ENCODE results near the gene IZUMO1. TPM values are rescaled to one million over a fixed set of nuclear protein-coding genes. Genes with fewer than 3 reads are reported as not detected.
A peak's percentile ranks its signal among the peaks of the same experiment; 100 is the strongest.

IZUMO1 gene
- total RNA-seq, 1 donor from 2014 or later = 0.19 TPM

- peak overlapping the region; percentile 81 for H3K4me3 Mint-ChIP-seq
- no peak overlapping the region for H3K27ac Mint-ChIP-seq
- Histone ChIP-seq H3K4me2 (peak overlapping the region; percentile 76), H3F3A (ENCODE audit: low read depth) (peaks cover 28% of the 10 kb centered on the region), H2AFZ (replicated peaks) (no peak overlapping the region), H3K27me3 (peaks cover 8% of the 10 kb centered on the region), H3K9me3 (ENCODE audit: low read depth) (no peaks in the 10 kb centered on the region), H3K27ac (no peak overlapping the region), H3K9ac (no peak overlapping the region), H3K36me3 (no peaks in the 10 kb centered on the region), H3K4me3 (peak overlapping the region; percentile 61), H3K4me1 (peaks cover 12% of the 10 kb centered on the region), H3K79me2 (ENCODE audit: low read depth) (no peaks in the 10 kb centered on the region), H4K20me1 (ENCODE audit: low read depth) (no peaks in the 10 kb centered on the region)
- peaks cover 3% of the 10 kb centered on the region for H3K36me3 Mint-ChIP-seq
- H3K9me3 Mint-ChIP-seq = peaks cover 3% of the 10 kb centered on the region
- peaks cover 18% of the 10 kb centered on the region for H3K27me3 Mint-ChIP-seq (ENCODE audit: insufficient read depth, low read depth)
- no peak for TF ChIP-seq EZH2 (IDR thresholded peaks at IDR 0.05)
- no peak for TF ChIP-seq EZH2phosphoT487 (IDR thresholded peaks at IDR 0.05)
- no peak for TF ChIP-seq CTCF (IDR thresholded peaks at IDR 0.05)
- no peak for DNase-seq (ENCODE audit: low spot score)
- peaks cover 21% of the 10 kb centered on the region for H3K4me1 Mint-ChIP-seq
Observed at GRCh38 chr19:48734625-48735024, 12.1 kb downstream of the IZUMO1 start.

- Histone ChIP-seq H2AFZ (replicated peaks) (no peak overlapping the region), H3K9me3 (ENCODE audit: low read depth) (no peaks in the 10 kb centered on the region), H3K79me2 (ENCODE audit: low read depth) (no peaks in the 10 kb centered on the region), H3K36me3 (no peaks in the 10 kb centered on the region), H3K27ac (no peak overlapping the region), H3K4me3 (no peak overlapping the region), H3F3A (ENCODE audit: low read depth) (peaks cover 7% of the 10 kb centered on the region), H3K4me2 (no peak overlapping the region), H3K4me1 (no peaks in the 10 kb centered on the region), H3K27me3 (no peaks in the 10 kb centered on the region), H3K9ac (no peak overlapping the region), H4K20me1 (ENCODE audit: low read depth) (no peaks in the 10 kb centered on the region)
- DNase-seq (ENCODE audit: low spot score) = no peak
- H3K36me3 Mint-ChIP-seq = peaks cover 5% of the 10 kb centered on the region
- no peak for TF ChIP-seq EZH2 (IDR thresholded peaks at IDR 0.05)
- no peak for TF ChIP-seq CTCF (IDR thresholded peaks at IDR 0.05)
- H3K9me3 Mint-ChIP-seq = peaks cover 3% of the 10 kb centered on the region
- H3K4me3 Mint-ChIP-seq = no peak overlapping the region
- peaks cover 5% of the 10 kb centered on the region for H3K4me1 Mint-ChIP-seq
- no peak overlapping the region for H3K27ac Mint-ChIP-seq
- peaks cover 17% of the 10 kb centered on the region for H3K27me3 Mint-ChIP-seq (ENCODE audit: insufficient read depth, low read depth)
Observed at GRCh38 chr19:48731452-48731851, 15.3 kb downstream of the IZUMO1 start.

- H3K4me3 Mint-ChIP-seq = no peak overlapping the region
Observed at GRCh38 chr19:48728911-48729664, 17.6 kb downstream of the IZUMO1 start.

More at GRCh38 chr19:48728911-48729664, 17.6 kb downstream of the IZUMO1 start:
- TF ChIP-seq CTCF (IDR thresholded peaks at IDR 0.05) (peak; percentile 6), EZH2phosphoT487 (IDR thresholded peaks at IDR 0.05) (no peak)
- peaks cover 18% of the 10 kb centered on the region for H3K27me3 Mint-ChIP-seq (ENCODE audit: insufficient read depth, low read depth)
- H3K36me3 Mint-ChIP-seq = peaks cover 8% of the 10 kb centered on the region
- H3K27ac Mint-ChIP-seq = no peak overlapping the region
- no peak overlapping the region for H3K27ac ChIP-seq
- no peaks in the 10 kb centered on the region for H3K36me3 ChIP-seq
- H3F3A ChIP-seq (ENCODE audit: low read depth) = no peaks in the 10 kb centered on the region
- H3K4me1 ChIP-seq = no peaks in the 10 kb centered on the region
- no peak overlapping the region for H3K4me2 ChIP-seq
- no peaks in the 10 kb centered on the region for H3K9me3 ChIP-seq (ENCODE audit: low read depth)
- H3K27me3 ChIP-seq = no peaks in the 10 kb centered on the region
- peak; percentile 50 for DNase-seq (ENCODE audit: low spot score)
- H3K4me1 Mint-ChIP-seq = peaks cover 10% of the 10 kb centered on the region
- H3K9me3 Mint-ChIP-seq = peaks cover 3% of the 10 kb centered on the region
- no peak overlapping the region for H3K9ac ChIP-seq
- H3K79me2 ChIP-seq (ENCODE audit: low read depth) = no peaks in the 10 kb centered on the region
- no peaks in the 10 kb centered on the region for H4K20me1 ChIP-seq (ENCODE audit: low read depth)
- H3K4me3 ChIP-seq = no peak overlapping the region
- no peak overlapping the region for H2AFZ ChIP-seq (replicated peaks)

All from neural progenitor cell (in vitro differentiated cells).